Natural killer cell (primary cell): ENCODE results near the gene ZNF268. TPM values are rescaled to one million over a fixed set of nuclear protein-coding genes. Genes with fewer than 3 reads are reported as not detected.

Source experiments
- ATAC-seq, 3 donors: fragments of 150-1000 bp in 2 of 3; fragments of 200-7000 bp in 1 of 3; cut with Tn5 transposase; 1 replicate in 1 of 3; 2 replicates in 2 of 3; pipeline ENCODE4 v1.10.0; 2021; ENCODE audit warnings: mild to moderate bottlenecking in 2 of 3, moderate library complexity in 2 of 3
- DNase-seq, 2 donors: peaks; one replicate each; pipeline versions ENCODE4 v3.0.0 to v3.0.0-alpha.2; 2013 to 2021; ENCODE audit warnings: mixed read lengths in 1 of 2
- H3K27ac ChIP-seq: one replicate; pipeline ENCODE4 v1.5.1; 2013; ENCODE audit warnings: mild to moderate bottlenecking, low read length
- H3K27me3 ChIP-seq: one replicate; pipeline ENCODE4 v1.6.1; 2013; ENCODE audit warnings: low read length; ENCODE audit not compliant: control insufficient read depth, insufficient read depth
- H3K36me3 ChIP-seq: one replicate; pipeline ENCODE4 v1.6.1; 2013; ENCODE audit warnings: low read length; ENCODE audit not compliant: control insufficient read depth, insufficient read depth
- H3K4me1 ChIP-seq: one replicate; pipeline ENCODE4 v1.6.1; 2013; ENCODE audit warnings: low read length; ENCODE audit not compliant: control insufficient read depth, insufficient read depth
- H3K4me3 ChIP-seq: one replicate; pipeline ENCODE4 v1.5.1; 2013; ENCODE audit warnings: low read length
- H3K9me3 ChIP-seq: one replicate; pipeline ENCODE4 v1.6.1; 2013; ENCODE audit warnings: low read length; ENCODE audit not compliant: control insufficient read depth, insufficient read depth
- H3K27ac Mint-ChIP-seq, 2 donors: one replicate each; pipeline ENCODE4 v1.8.0; 2022; ENCODE audit warnings: mild to moderate bottlenecking in 2 of 2, mixed read lengths in 2 of 2, moderate library complexity in 1 of 2
- H3K27me3 Mint-ChIP-seq, 2 donors: one replicate each; pipeline ENCODE4 v1.8.0; 2022; ENCODE audit warnings: low read depth in 2 of 2, mixed read lengths in 2 of 2
- H3K36me3 Mint-ChIP-seq: one replicate; pipeline ENCODE4 v1.8.0; 2022; ENCODE audit warnings: mixed read lengths
- H3K4me1 Mint-ChIP-seq, 2 donors: one replicate each; pipeline ENCODE4 v1.8.0; 2022; ENCODE audit warnings: mixed read lengths in 2 of 2
- H3K4me3 Mint-ChIP-seq: one replicate; pipeline ENCODE4 v1.8.0; 2022; ENCODE audit warnings: mild to moderate bottlenecking, moderate library complexity, mixed read lengths
- H3K9me3 Mint-ChIP-seq, 2 donors: one replicate each; pipeline ENCODE4 v1.8.0; 2022; ENCODE audit warnings: mixed read lengths in 2 of 2
- CTCF ChIP-seq: fragments of 200-600 bp; IDR thresholded peaks from one replicate; pipeline ENCODE4 v1.8.0; 2022; ENCODE audit warnings: antibody characterized with exemption
- WGBS: methylation state at CpG from one replicate; pipeline ENCODE4 v1.1.7; 2013; ENCODE audit warnings: missing lambda C conversion rate; ENCODE audit not compliant: insufficient coverage; 5-methylcytosine and 5-hydroxymethylcytosine counted together
- intact Hi-C: fragments of 100-400 bp; cut with micrococcal nuclease; formaldehyde crosslinking; loops from one replicate; pipeline ENCODE4 v1.14.2; 2022
- total RNA-seq, 4 donors: library from RNA; stranded (reverse); fragments of 120-200 nt in 1 of 4; gene quantifications; one replicate each; pipeline versions ENCODE4 v1.2.3 to v1.2.4, GENCODE V29; 2013 to 2022

Gene ZNF268
- total RNA-seq, 3 donors from 2014 or later (not counting 1 experiment from before 2014, with no cell fraction given): 12.7 to 17.5 (median 14.3) TPM

DNA sequence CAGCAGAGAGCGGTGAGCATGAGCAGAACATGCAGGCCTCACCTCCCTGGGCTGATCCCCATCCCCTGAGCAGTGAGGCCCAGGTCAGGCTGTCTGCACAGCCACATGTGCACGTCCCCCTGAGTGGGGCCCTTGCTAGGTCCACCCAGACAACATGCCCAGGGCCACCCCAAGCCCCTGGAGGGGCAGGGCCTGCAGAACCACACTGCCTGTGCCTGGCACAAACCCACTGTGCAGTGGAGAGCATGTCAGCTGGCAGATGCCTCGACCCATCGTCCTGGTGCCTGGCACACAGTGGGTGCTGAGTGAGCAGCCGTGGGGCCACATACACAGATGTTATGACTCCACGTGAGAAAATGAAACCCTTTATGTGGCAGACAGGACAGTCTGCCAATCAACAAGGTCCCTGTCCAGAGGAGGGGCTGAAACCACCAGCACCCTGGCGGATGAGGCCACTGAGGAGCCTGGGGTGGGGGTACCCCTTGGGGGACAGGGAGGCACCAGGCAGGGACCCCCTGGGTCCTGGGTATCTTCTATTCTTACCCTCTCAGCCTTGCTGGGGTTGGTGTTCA lies 46.1 kb downstream of the ZNF268 start:
- peaks cover 76% of the 10 kb centered on the region for H3K9me3 ChIP-seq
- intact Hi-C loops: no loop called here
- 70% methylated on average over 7 of the region's 7 CpGs for WGBS

DNA sequence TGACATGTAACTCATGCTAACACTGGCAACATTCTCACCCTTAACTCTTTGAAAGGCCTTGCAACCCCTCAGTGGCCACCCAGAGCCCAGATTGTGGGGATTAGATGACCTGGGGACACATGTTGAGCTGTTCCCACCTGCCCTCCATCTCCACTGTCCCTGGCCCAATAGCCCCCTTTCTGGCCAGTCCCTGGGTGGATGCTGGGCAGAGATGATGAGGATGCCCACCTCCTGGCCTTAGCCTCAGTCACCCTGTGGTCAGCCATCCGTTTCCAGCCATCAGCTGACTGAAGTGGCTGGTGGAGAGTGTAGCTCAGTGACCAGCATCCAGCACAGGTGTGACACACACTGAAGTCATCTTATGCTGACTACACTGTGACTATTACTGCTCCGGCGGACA lies 49.7 kb downstream of the ZNF268 start:
- TF ChIP-seq CTCF: no peak
- no peak overlapping the region for H3K4me3 ChIP-seq
- H3K36me3 ChIP-seq: no peaks in the 10 kb centered on the region
- no peak for DNase-seq
- no peaks in the 10 kb centered on the region for H3K27me3 ChIP-seq
- WGBS: 81% methylated on average over 3 of the region's 3 CpGs
- Mint-ChIP-seq H3K27ac (no peak overlapping the region), H3K4me1 (no peaks in the 10 kb centered on the region), H3K27me3 (no peaks in the 10 kb centered on the region), H3K36me3 (peaks cover 20% of the 10 kb centered on the region), H3K9me3 (peaks cover 17 to 20% of the 10 kb centered on the region in 2 donors), H3K4me3 (no peak overlapping the region)
- no peak for ATAC-seq
- intact Hi-C loops: no loop called here
- H3K9me3 ChIP-seq: peaks cover 71% of the 10 kb centered on the region
- no peaks in the 10 kb centered on the region for H3K4me1 ChIP-seq
- no peak overlapping the region for H3K27ac ChIP-seq

More for the DNA sequence above, 46.1 kb downstream of the ZNF268 start:
- ATAC-seq (no peak), DNase-seq (no peak)
- H3K27me3 ChIP-seq: no peaks in the 10 kb centered on the region
- no peaks in the 10 kb centered on the region for H3K27me3 Mint-ChIP-seq
- no peak overlapping the region for H3K4me3 ChIP-seq
- H3K27ac ChIP-seq: no peak overlapping the region
- no peaks in the 10 kb centered on the region for H3K4me1 ChIP-seq
- peaks cover 13 to 15% of the 10 kb centered on the region in 2 donors for H3K9me3 Mint-ChIP-seq
- H3K4me3 Mint-ChIP-seq: no peak overlapping the region
- H3K36me3 ChIP-seq: no peaks in the 10 kb centered on the region
- peaks cover 20% of the 10 kb centered on the region for H3K36me3 Mint-ChIP-seq
- TF ChIP-seq CTCF: no peak
- no peak overlapping the region for H3K27ac Mint-ChIP-seq
- H3K4me1 Mint-ChIP-seq: no peaks in the 10 kb centered on the region

- ATAC-seq: no peak
Measured at GRCh38 chr12:133233006-133233405, 51.7 kb downstream of the ZNF268 start.

More at GRCh38 chr12:133233006-133233405, 51.7 kb downstream of the ZNF268 start:
- no peaks in the 10 kb centered on the region for H3K27me3 ChIP-seq
- Mint-ChIP-seq H3K36me3 (peaks cover 20% of the 10 kb centered on the region), H3K27me3 (no peaks in the 10 kb centered on the region), H3K27ac (no peak overlapping the region), H3K4me1 (no peaks in the 10 kb centered on the region), H3K4me3 (no peak overlapping the region), H3K9me3 (peaks cover 17 to 20% of the 10 kb centered on the region in 2 donors)
- TF ChIP-seq CTCF: no peak
- no peaks in the 10 kb centered on the region for H3K4me1 ChIP-seq
- H3K36me3 ChIP-seq: no peaks in the 10 kb centered on the region
- no peak for DNase-seq
- 87% methylated on average over 6 of the region's 6 CpGs for WGBS
- intact Hi-C loops: no loop called here
- no peak overlapping the region for H3K27ac ChIP-seq
- peaks cover 62% of the 10 kb centered on the region for H3K9me3 ChIP-seq
- H3K4me3 ChIP-seq: no peak overlapping the region
